Bronchial epithelial cell (primary cell): ENCODE measurements around the gene VWF. TPM values are rescaled to one million over a fixed set of nuclear protein-coding genes. Genes with fewer than 3 reads are reported as not detected.

Experiments used
- total RNA-seq: library from RNA; depleted of rRNA; stranded (reverse); fragments of >200 nt; gene quantifications from 2 replicates; pipeline ENCODE4 v1.2.1, GENCODE V29; 2014

Gene VWF
- total RNA-seq, 1 donor from 2014 or later, result 0.26 TPM

Other genes with a start within 250 kb of the VWF start
- gene ANO2, start 179.4 kb downstream of the VWF start, total RNA-seq, result not detected in 2 replicates
- 492 and 634 TPM in 2 replicates for gene CD9, start 75.7 kb upstream of the VWF start, total RNA-seq
- gene PLEKHG6, start 186.0 kb upstream of the VWF start, total RNA-seq, result 15.3 and 23.4 TPM in 2 replicates
- 26.9 and 47.0 TPM in 2 replicates for gene TNFRSF1A, start 217.4 kb upstream of the VWF start, total RNA-seq